WTC11 (cell line): ENCODE results near the gene SLC2A6. TPM values are rescaled to one million over a fixed set of nuclear protein-coding genes. Genes with fewer than 3 reads are reported as not detected.

Experiments used
- ATAC-seq: fragments of 200-7000 bp; cut with Tn5 transposase; 2 replicates; pipeline ENCODE4 v1.10.0; 2021; ENCODE audit warnings: mild to moderate bottlenecking, moderate library complexity
- CTCF ChIA-PET: fragments of 300-600 bp; sonication (Branson Sonifier 250); formaldehyde crosslinking; loops from one replicate; lab custom pipeline; 2021; ENCODE audit warnings: antibody characterized with exemption; lab: Charles Lee
- POLR2A ChIA-PET: fragments of 350-600 bp; sonication (Branson Sonifier 250); formaldehyde crosslinking; loops from one replicate; lab custom pipeline; 2021; ENCODE audit warnings: antibody characterized with exemption; lab: Charles Lee
- DNase-seq: peaks from one replicate; pipeline ENCODE4 v3.0.0; 2021; ENCODE audit warnings: low spot score
- H3K27ac Mint-ChIP-seq: 2 replicates; pipeline ENCODE4 v1.8.0; 2021; ENCODE audit warnings: mixed read lengths
- H3K27me3 Mint-ChIP-seq: 2 replicates; pipeline ENCODE4 v1.8.0; 2021; ENCODE audit warnings: low read depth, mild to moderate bottlenecking, moderate library complexity, mixed read lengths
- H3K36me3 Mint-ChIP-seq: 2 replicates; pipeline ENCODE4 v1.8.0; 2021; ENCODE audit warnings: mixed read lengths
- H3K4me1 Mint-ChIP-seq: 2 replicates; pipeline ENCODE4 v1.8.0; 2022; ENCODE audit warnings: mixed read lengths
- H3K4me3 Mint-ChIP-seq: 2 replicates; pipeline ENCODE4 v1.8.0; 2021; ENCODE audit warnings: mild to moderate bottlenecking, moderate library complexity, mixed read lengths
- H3K9me3 Mint-ChIP-seq: 2 replicates; pipeline ENCODE4 v1.8.0; 2021; ENCODE audit warnings: mixed read lengths
- CREB1 ChIP-seq: sonication (generic); formaldehyde crosslinking; IDR thresholded peaks from 2 replicates; pipeline ENCODE4 v1.8.0; 2023; ENCODE audit warnings: mild to moderate bottlenecking, missing genetic modification reagents
- HMGA2 ChIP-seq: fragments of 250-450 bp; sonication (Bioruptor Pico); IDR thresholded peaks from 2 replicates; pipeline ENCODE4 v1.4.0; 2021; ENCODE audit warnings: mild to moderate bottlenecking, moderate library complexity
- NFYB ChIP-seq: sonication (generic); formaldehyde crosslinking; conservative IDR thresholded peaks from 2 replicates; pipeline ENCODE4 v1.8.0; 2022; ENCODE audit warnings: low read depth, missing genetic modification reagents
- NR1H2 ChIP-seq: sonication (generic); formaldehyde crosslinking; IDR thresholded peaks from 2 replicates; pipeline ENCODE4 v1.9.0; 2021; ENCODE audit warnings: mild to moderate bottlenecking, moderate library complexity, missing genetic modification reagents
- NR3C1 ChIP-seq: sonication (generic); formaldehyde crosslinking; conservative IDR thresholded peaks from 2 replicates; pipeline ENCODE4 v1.8.1; 2023; ENCODE audit warnings: low read depth, mild to moderate bottlenecking, missing genetic modification reagents
- SOX15 ChIP-seq: fragments of 250-450 bp; sonication (Bioruptor Pico); IDR thresholded peaks from 2 replicates; pipeline ENCODE4 v1.9.0; 2021; ENCODE audit warnings: mild to moderate bottlenecking
- SP1 ChIP-seq: sonication (generic); formaldehyde crosslinking; conservative IDR thresholded peaks from 2 replicates; pipeline ENCODE4 v1.8.1; 2022; ENCODE audit warnings: missing genetic modification reagents
- ZNF138 ChIP-seq: sonication (generic); formaldehyde crosslinking; conservative IDR thresholded peaks from 2 replicates; pipeline ENCODE4 v1.8.1; 2022; ENCODE audit warnings: mild to moderate bottlenecking, moderate library complexity, missing genetic modification reagents
- ZNF396 ChIP-seq: fragments of 250-450 bp; sonication (Bioruptor Pico); IDR thresholded peaks from 2 replicates; pipeline ENCODE4 v1.8.0; 2021; ENCODE audit warnings: mild to moderate bottlenecking, moderate library complexity, borderline replicate concordance
- total RNA-seq: library from RNA; stranded (reverse); gene quantifications from 3 replicates; pipeline ENCODE4 v1.2.3, GENCODE V29; 2021
- TF ChIP-seq, protein P1 (sequence below): sonication (generic); formaldehyde crosslinking; IDR thresholded peaks from 2 replicates; pipeline ENCODE4 v1.8.0; 2022; ENCODE audit warnings: mild to moderate bottlenecking, missing genetic modification reagents
- TF ChIP-seq, protein P2 (sequence below): sonication (generic); formaldehyde crosslinking; IDR thresholded peaks from 2 replicates; pipeline ENCODE4 v1.8.1; 2022; ENCODE audit warnings: low read depth, mild to moderate bottlenecking, moderate library complexity, missing genetic modification reagents, borderline replicate concordance
- TF ChIP-seq, protein P3 (sequence below): fragments of 250-450 bp; sonication (Bioruptor Pico); conservative IDR thresholded peaks from 2 replicates; pipeline ENCODE4 v1.9.0; 2021; ENCODE audit warnings: mild to moderate bottlenecking
- TF ChIP-seq, protein P4 (sequence below): fragments of 250-450 bp; sonication (Bioruptor Pico); IDR thresholded peaks from 2 replicates; pipeline ENCODE4 v1.9.0; 2021; ENCODE audit warnings: mild to moderate bottlenecking, borderline replicate concordance
- TF ChIP-seq, protein P5 (sequence below): sonication (generic); formaldehyde crosslinking; IDR thresholded peaks from 2 replicates; pipeline ENCODE4 v1.8.1; 2022; ENCODE audit warnings: missing genetic modification reagents, borderline replicate concordance
- TF ChIP-seq, protein P6 (sequence below): fragments of 250-450 bp; sonication (Bioruptor Pico); IDR thresholded peaks from 2 replicates; pipeline ENCODE4 v1.8.0; 2021; ENCODE audit warnings: mild to moderate bottlenecking
- TF ChIP-seq, protein P7 (sequence below): fragments of 250-450 bp; sonication (Bioruptor Pico); IDR thresholded peaks from 2 replicates; pipeline ENCODE4 v1.9.0; 2021; ENCODE audit warnings: mild to moderate bottlenecking
- TF ChIP-seq, protein P8 (sequence below): fragments of 250-450 bp; sonication (Bioruptor Pico); IDR thresholded peaks from 2 replicates; pipeline ENCODE4 v2.1.2; 2022; ENCODE audit warnings: mild to moderate bottlenecking, moderate library complexity
- TF ChIP-seq, protein P9 (sequence below): sonication (generic); formaldehyde crosslinking; IDR thresholded peaks from 2 replicates; pipeline ENCODE4 v1.8.0; 2022; ENCODE audit warnings: mild to moderate bottlenecking, missing genetic modification reagents

SLC2A6 gene
- total RNA-seq, 1 experiment from 2014 or later, result 16.6 TPM

DNA sequence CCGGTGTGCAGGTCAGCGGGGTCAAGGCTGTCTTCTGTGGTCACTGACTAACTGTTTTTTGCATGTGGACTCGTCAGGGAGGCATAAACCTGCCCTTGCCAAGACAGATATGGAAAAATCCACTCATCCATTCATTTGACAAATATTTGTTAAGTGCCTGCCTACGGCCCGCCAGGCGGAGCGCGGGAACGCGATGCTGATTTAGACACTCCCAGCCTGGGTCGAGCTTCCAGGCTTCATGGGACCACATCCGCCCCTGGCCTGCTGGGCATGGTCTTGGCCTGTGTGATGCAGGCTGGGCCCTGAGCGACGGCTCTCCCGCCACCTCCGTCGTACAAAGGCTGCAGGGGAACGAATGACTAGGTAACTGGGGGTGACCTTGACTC lies 27.7 kb upstream of the SLC2A6 start:
- peaks cover 9% of the 10 kb centered on the region; the same call in 1 of the 2 replicates for H3K36me3 Mint-ChIP-seq
- POLR2A ChIA-PET, result no interaction called here
- H3K4me3 Mint-ChIP-seq, result no peak overlapping the region
- CTCF ChIA-PET, result no interaction called here
- H3K4me1 Mint-ChIP-seq, result peaks cover 10% of the 10 kb centered on the region
- no peak overlapping the region for H3K27ac Mint-ChIP-seq
- H3K27me3 Mint-ChIP-seq, result peaks cover 4% of the 10 kb centered on the region
- DNase-seq (no peak), ATAC-seq (no peak)
- H3K9me3 Mint-ChIP-seq, result peaks cover 19% of the 10 kb centered on the region
- TF ChIP-seq HMGA2 (no peak), SOX15 (CRISPR knock-in tag) (no peak), ZNF396 (CRISPR knock-in tag) (no peak), CREB1 (CRISPR knock-in tag) (no peak), NFYB (CRISPR knock-in tag) (no peak), NR3C1 (no peak), SP1 (CRISPR knock-in tag) (no peak), NR1H2 (CRISPR knock-in tag) (no peak), ZNF138 (CRISPR knock-in tag) (no peak)
- TF ChIP-seq, protein P1, sequence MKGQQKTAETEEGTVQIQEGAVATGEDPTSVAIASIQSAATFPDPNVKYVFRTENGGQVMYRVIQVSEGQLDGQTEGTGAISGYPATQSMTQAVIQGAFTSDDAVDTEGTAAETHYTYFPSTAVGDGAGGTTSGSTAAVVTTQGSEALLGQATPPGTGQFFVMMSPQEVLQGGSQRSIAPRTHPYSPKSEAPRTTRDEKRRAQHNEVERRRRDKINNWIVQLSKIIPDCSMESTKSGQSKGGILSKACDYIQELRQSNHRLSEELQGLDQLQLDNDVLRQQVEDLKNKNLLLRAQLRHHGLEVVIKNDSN (CRISPR knock-in tag), result no peak
- TF ChIP-seq, protein P2, sequence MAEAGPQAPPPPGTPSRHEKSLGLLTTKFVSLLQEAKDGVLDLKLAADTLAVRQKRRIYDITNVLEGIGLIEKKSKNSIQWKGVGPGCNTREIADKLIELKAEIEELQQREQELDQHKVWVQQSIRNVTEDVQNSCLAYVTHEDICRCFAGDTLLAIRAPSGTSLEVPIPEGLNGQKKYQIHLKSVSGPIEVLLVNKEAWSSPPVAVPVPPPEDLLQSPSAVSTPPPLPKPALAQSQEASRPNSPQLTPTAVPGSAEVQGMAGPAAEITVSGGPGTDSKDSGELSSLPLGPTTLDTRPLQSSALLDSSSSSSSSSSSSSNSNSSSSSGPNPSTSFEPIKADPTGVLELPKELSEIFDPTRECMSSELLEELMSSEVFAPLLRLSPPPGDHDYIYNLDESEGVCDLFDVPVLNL (CRISPR knock-in tag), result no peak
- TF ChIP-seq, protein P3, sequence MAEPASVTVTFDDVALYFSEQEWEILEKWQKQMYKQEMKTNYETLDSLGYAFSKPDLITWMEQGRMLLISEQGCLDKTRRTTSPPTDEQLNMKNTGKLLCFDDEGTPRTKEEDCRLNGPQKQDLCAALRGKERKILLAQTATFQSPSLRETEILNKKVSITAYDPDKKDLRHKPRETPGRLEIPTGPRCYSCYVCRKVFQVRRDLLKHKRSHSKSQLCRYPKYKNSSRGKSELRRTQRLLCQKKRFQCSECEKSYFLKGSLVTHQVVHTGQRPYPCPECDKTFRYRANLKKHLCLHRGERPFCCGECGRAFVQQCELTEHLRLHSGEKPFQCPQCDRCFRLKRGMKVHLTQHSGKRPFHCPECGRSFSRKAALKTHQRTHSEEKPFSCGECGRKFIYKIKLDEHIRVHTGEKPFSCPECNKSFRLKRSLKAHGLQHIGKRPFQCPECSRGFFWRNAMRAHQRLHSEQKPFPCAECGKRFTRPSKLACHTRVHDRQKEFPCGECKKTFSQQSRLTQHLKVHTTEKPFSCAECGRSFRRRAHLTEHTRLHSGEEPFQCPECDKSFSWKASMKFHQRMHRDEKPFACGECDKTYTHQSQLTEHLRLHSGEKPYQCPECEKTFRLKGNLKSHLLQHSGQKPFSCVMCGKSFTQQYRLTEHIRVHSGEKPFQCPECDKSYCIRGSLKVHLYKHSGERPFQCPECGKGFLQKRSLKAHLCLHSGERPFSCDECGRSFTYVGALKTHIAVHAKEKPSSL (CRISPR knock-in tag), result no peak
- TF ChIP-seq, protein P4, sequence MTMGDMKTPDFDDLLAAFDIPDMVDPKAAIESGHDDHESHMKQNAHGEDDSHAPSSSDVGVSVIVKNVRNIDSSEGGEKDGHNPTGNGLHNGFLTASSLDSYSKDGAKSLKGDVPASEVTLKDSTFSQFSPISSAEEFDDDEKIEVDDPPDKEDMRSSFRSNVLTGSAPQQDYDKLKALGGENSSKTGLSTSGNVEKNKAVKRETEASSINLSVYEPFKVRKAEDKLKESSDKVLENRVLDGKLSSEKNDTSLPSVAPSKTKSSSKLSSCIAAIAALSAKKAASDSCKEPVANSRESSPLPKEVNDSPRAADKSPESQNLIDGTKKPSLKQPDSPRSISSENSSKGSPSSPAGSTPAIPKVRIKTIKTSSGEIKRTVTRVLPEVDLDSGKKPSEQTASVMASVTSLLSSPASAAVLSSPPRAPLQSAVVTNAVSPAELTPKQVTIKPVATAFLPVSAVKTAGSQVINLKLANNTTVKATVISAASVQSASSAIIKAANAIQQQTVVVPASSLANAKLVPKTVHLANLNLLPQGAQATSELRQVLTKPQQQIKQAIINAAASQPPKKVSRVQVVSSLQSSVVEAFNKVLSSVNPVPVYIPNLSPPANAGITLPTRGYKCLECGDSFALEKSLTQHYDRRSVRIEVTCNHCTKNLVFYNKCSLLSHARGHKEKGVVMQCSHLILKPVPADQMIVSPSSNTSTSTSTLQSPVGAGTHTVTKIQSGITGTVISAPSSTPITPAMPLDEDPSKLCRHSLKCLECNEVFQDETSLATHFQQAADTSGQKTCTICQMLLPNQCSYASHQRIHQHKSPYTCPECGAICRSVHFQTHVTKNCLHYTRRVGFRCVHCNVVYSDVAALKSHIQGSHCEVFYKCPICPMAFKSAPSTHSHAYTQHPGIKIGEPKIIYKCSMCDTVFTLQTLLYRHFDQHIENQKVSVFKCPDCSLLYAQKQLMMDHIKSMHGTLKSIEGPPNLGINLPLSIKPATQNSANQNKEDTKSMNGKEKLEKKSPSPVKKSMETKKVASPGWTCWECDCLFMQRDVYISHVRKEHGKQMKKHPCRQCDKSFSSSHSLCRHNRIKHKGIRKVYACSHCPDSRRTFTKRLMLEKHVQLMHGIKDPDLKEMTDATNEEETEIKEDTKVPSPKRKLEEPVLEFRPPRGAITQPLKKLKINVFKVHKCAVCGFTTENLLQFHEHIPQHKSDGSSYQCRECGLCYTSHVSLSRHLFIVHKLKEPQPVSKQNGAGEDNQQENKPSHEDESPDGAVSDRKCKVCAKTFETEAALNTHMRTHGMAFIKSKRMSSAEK (CRISPR knock-in tag), result no peak
- TF ChIP-seq, protein P5, sequence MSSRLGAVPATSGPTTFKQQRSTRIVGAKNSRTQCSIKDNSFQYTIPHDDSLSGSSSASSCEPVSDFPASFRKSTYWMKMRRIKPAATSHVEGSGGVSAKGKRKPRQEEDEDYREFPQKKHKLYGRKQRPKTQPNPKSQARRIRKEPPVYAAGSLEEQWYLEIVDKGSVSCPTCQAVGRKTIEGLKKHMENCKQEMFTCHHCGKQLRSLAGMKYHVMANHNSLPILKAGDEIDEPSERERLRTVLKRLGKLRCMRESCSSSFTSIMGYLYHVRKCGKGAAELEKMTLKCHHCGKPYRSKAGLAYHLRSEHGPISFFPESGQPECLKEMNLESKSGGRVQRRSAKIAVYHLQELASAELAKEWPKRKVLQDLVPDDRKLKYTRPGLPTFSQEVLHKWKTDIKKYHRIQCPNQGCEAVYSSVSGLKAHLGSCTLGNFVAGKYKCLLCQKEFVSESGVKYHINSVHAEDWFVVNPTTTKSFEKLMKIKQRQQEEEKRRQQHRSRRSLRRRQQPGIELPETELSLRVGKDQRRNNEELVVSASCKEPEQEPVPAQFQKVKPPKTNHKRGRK (CRISPR knock-in tag), result no peak
- TF ChIP-seq, protein P6, sequence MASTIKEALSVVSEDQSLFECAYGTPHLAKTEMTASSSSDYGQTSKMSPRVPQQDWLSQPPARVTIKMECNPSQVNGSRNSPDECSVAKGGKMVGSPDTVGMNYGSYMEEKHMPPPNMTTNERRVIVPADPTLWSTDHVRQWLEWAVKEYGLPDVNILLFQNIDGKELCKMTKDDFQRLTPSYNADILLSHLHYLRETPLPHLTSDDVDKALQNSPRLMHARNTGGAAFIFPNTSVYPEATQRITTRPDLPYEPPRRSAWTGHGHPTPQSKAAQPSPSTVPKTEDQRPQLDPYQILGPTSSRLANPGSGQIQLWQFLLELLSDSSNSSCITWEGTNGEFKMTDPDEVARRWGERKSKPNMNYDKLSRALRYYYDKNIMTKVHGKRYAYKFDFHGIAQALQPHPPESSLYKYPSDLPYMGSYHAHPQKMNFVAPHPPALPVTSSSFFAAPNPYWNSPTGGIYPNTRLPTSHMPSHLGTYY (CRISPR knock-in tag), result no peak
- TF ChIP-seq, protein P7, sequence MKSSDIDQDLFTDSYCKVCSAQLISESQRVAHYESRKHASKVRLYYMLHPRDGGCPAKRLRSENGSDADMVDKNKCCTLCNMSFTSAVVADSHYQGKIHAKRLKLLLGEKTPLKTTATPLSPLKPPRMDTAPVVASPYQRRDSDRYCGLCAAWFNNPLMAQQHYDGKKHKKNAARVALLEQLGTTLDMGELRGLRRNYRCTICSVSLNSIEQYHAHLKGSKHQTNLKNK (CRISPR knock-in tag), result no peak
- TF ChIP-seq, protein P8, sequence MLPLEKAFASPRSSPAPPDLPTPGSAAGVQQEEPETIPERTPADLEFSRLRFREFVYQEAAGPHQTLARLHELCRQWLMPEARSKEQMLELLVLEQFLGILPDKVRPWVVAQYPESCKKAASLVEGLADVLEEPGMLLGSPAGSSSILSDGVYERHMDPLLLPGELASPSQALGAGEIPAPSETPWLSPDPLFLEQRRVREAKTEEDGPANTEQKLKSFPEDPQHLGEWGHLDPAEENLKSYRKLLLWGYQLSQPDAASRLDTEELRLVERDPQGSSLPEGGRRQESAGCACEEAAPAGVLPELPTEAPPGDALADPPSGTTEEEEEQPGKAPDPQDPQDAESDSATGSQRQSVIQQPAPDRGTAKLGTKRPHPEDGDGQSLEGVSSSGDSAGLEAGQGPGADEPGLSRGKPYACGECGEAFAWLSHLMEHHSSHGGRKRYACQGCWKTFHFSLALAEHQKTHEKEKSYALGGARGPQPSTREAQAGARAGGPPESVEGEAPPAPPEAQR, result no peak
- TF ChIP-seq, protein P9, sequence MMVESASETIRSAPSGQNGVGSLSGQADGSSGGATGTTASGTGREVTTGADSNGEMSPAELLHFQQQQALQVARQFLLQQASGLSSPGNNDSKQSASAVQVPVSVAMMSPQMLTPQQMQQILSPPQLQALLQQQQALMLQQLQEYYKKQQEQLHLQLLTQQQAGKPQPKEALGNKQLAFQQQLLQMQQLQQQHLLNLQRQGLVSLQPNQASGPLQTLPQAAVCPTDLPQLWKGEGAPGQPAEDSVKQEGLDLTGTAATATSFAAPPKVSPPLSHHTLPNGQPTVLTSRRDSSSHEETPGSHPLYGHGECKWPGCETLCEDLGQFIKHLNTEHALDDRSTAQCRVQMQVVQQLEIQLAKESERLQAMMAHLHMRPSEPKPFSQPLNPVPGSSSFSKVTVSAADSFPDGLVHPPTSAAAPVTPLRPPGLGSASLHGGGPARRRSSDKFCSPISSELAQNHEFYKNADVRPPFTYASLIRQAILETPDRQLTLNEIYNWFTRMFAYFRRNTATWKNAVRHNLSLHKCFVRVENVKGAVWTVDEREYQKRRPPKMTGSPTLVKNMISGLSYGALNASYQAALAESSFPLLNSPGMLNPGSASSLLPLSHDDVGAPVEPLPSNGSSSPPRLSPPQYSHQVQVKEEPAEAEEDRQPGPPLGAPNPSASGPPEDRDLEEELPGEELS (CRISPR knock-in tag), result no peak
